GM23338 (cell line): ENCODE data around the gene DCAF6. TPM values are rescaled to one million over a fixed set of nuclear protein-coding genes. Genes with fewer than 3 reads are reported as not detected.

ENCODE experiments used
- ATAC-seq: fragments of 200-7000 bp; cut with Tn5 transposase; 3 replicates; pipeline ENCODE4 v1.9.1; 2020
- DNase-seq: peaks from one replicate; pipeline ENCODE4 v3.0.0-alpha.2; 2015; ENCODE audit warnings: low spot score
- H2AFZ ChIP-seq: fragments of 200-600 bp; sonication (generic); 2 replicates; pipeline ENCODE4 v1.8.0; 2016; ENCODE audit warnings: antibody characterized with exemption, mild to moderate bottlenecking, moderate library complexity
- H3F3A ChIP-seq: fragments of 200-600 bp; sonication (generic); replicated peaks from 2 replicates; pipeline ENCODE4 v1.8.0; 2017; ENCODE audit warnings: antibody characterized with exemption, mixed run types, low read depth
- H3K27ac ChIP-seq: fragments of 200-600 bp; sonication (generic); 2 replicates; pipeline ENCODE4 v1.6.1; 2016; ENCODE audit warnings: low read depth
- H3K27me3 ChIP-seq: fragments of 200-600 bp; sonication (generic); 2 replicates; pipeline ENCODE4 v1.8.0; 2016; ENCODE audit warnings: mild to moderate bottlenecking, mixed run types, moderate library complexity; ENCODE audit not compliant: insufficient read depth
- H3K36me3 ChIP-seq: fragments of 200-600 bp; sonication (generic); 2 replicates; pipeline ENCODE4 v1.8.0; 2016; ENCODE audit warnings: mild to moderate bottlenecking; ENCODE audit not compliant: insufficient read depth
- H3K4me1 ChIP-seq: fragments of 200-600 bp; sonication (generic); 2 replicates; pipeline ENCODE4 v1.8.0; 2016; ENCODE audit warnings: mild to moderate bottlenecking, moderate library complexity; ENCODE audit not compliant: insufficient read depth
- H3K4me2 ChIP-seq: fragments of 200-600 bp; sonication (generic); 2 replicates; pipeline ENCODE4 v1.7.1; 2017; ENCODE audit warnings: mixed run types
- H3K4me3 ChIP-seq: fragments of 200-600 bp; sonication (generic); 2 replicates; pipeline ENCODE4 v1.6.1; 2016; ENCODE audit warnings: mixed run types
- H3K79me2 ChIP-seq: fragments of 200-600 bp; sonication (generic); replicated peaks from 2 replicates; pipeline ENCODE4 v1.8.0; 2017; ENCODE audit warnings: mild to moderate bottlenecking; ENCODE audit not compliant: insufficient read depth
- H3K9me2 ChIP-seq: fragments of 200-600 bp; sonication (generic); 2 replicates; pipeline ENCODE4 v1.8.0; 2017; ENCODE audit not compliant: insufficient read depth
- H4K20me1 ChIP-seq: fragments of 200-600 bp; sonication (generic); replicated peaks from 2 replicates; pipeline ENCODE4 v1.8.0; 2017; ENCODE audit warnings: mild to moderate bottlenecking; ENCODE audit not compliant: insufficient read depth
- H3K27ac Mint-ChIP-seq: 2 replicates; pipeline ENCODE4 v1.8.0; 2020; ENCODE audit warnings: inconsistent platforms, mild to moderate bottlenecking, moderate library complexity, mixed read lengths
- H3K27me3 Mint-ChIP-seq: 3 replicates; pipeline ENCODE4 v1.8.0; 2022; ENCODE audit warnings: low read depth, mild to moderate bottlenecking, moderate library complexity, mixed read lengths, inconsistent platforms; ENCODE audit not compliant: insufficient read depth, poor library complexity
- H3K36me3 Mint-ChIP-seq: 3 replicates; pipeline ENCODE4 v1.8.0; 2021; ENCODE audit warnings: low read depth, mild to moderate bottlenecking, inconsistent platforms, moderate library complexity, mixed read lengths
- H3K4me1 Mint-ChIP-seq: 3 replicates; pipeline ENCODE4 v1.8.0; 2020; ENCODE audit warnings: mild to moderate bottlenecking, inconsistent platforms, mixed read lengths
- H3K4me3 Mint-ChIP-seq: 3 replicates; pipeline ENCODE4 v1.8.0; 2021; ENCODE audit warnings: moderate library complexity, mild to moderate bottlenecking, inconsistent platforms, mixed read lengths
- H3K9me3 Mint-ChIP-seq: 3 replicates; pipeline ENCODE4 v1.8.0; 2020; ENCODE audit warnings: moderate library complexity, mild to moderate bottlenecking, inconsistent platforms, mixed read lengths
- CREB1 ChIP-seq: fragments of 250-450 bp; sonication (Bioruptor Pico); IDR thresholded peaks from 2 replicates; pipeline ENCODE4 v1.5.0; 2020; ENCODE audit warnings: low read depth, mild to moderate bottlenecking, moderate library complexity
- EZH2 ChIP-seq: fragments of 200-600 bp; sonication (generic); IDR thresholded peaks from one replicate; pipeline ENCODE4 v1.8.0; 2017; ENCODE audit warnings: antibody characterized with exemption, mild to moderate bottlenecking, low read depth; ENCODE audit not compliant: unreplicated experiment
- EZH2phosphoT487 ChIP-seq: fragments of 200-600 bp; sonication (generic); IDR thresholded peaks from one replicate; pipeline ENCODE4 v1.8.1; 2018; ENCODE audit warnings: antibody characterized with exemption; ENCODE audit not compliant: unreplicated experiment
- JUNB ChIP-seq: IDR thresholded peaks from one replicate; pipeline ENCODE4 v1.6.1; 2016; ENCODE audit warnings: antibody characterized with exemption; ENCODE audit not compliant: unreplicated experiment
- NANOG ChIP-seq: IDR thresholded peaks from 2 replicates; pipeline ENCODE4 v1.6.1; 2016; ENCODE audit warnings: antibody characterized with exemption, borderline replicate concordance
- POLR2AphosphoS5 ChIP-seq: IDR thresholded peaks from 2 replicates; pipeline ENCODE4 v1.6.1; 2016; ENCODE audit warnings: antibody characterized with exemption, low read depth
- STAT1 ChIP-seq: IDR thresholded peaks from one replicate; pipeline ENCODE4 v1.6.1; 2016; ENCODE audit warnings: antibody characterized with exemption; ENCODE audit not compliant: unreplicated experiment
- ZNF114 ChIP-seq: fragments of 250-450 bp; sonication (Bioruptor Pico); IDR thresholded peaks from 2 replicates; pipeline ENCODE4 v1.5.0; 2020; ENCODE audit warnings: mild to moderate bottlenecking, moderate library complexity
- ZNF331 ChIP-seq: fragments of 250-450 bp; sonication (Bioruptor Pico); IDR thresholded peaks from 2 replicates; pipeline ENCODE4 v1.5.0; 2020; ENCODE audit warnings: low read depth, mild to moderate bottlenecking, moderate library complexity
- ZNF462 ChIP-seq: fragments of 250-450 bp; sonication (Bioruptor Pico); IDR thresholded peaks from 2 replicates; pipeline ENCODE4 v1.5.0; 2020; ENCODE audit warnings: mild to moderate bottlenecking, moderate library complexity
- polyA plus RNA-seq: library from polyadenylated mRNA; unstranded; fragments of >200 nt; fragmentation: Nextera tagmentation; extraction: Ambion mirVana; gene quantifications from 2 replicates; pipeline ENCODE4 v1.2.1, GENCODE V29; 2016
- total RNA-seq: library from RNA; depleted of rRNA; stranded (reverse); fragments of >200 nt; shearing (Covaris generic); gene quantifications from 2 replicates; pipeline ENCODE4 v1.2.3, GENCODE V29; 2014
- TF ChIP-seq, protein P1 (sequence below): IDR thresholded peaks from one replicate; pipeline ENCODE4 v1.6.1; 2018; ENCODE audit warnings: antibody characterized with exemption; ENCODE audit not compliant: unreplicated experiment
- TF ChIP-seq, protein P2 (sequence below): IDR thresholded peaks from 2 replicates; pipeline ENCODE4 v1.6.1; 2016; ENCODE audit warnings: antibody characterized with exemption
- TF ChIP-seq, protein P3 (sequence below), 2 experiments: fragments of 200-600 bp in 1 of 2; sonication (generic) in 1 of 2; conservative IDR thresholded peaks; 2 replicates each; pipeline versions ENCODE4 v1.5.1 to v1.6.1; 2016 to 2017; ENCODE audit warnings: antibody characterized with exemption in 2 of 2, low read depth in 2 of 2, mild to moderate bottlenecking in 2 of 2, moderate library complexity in 1 of 2

DCAF6 gene
- total and polyA plus RNA-seq, 2 experiments from 2014 or later, result 18.6 to 27.3 TPM

- Mint-ChIP-seq H3K27me3 (no peaks in the 10 kb centered on the region), H3K27ac (no peak overlapping the region), H3K4me1 (peaks cover 19% of the 10 kb centered on the region), H3K36me3 (peaks cover 2% of the 10 kb centered on the region; the same call in 1 of the 3 replicates), H3K4me3 (no peak overlapping the region), H3K9me3 (peaks cover 4% of the 10 kb centered on the region)
- Histone ChIP-seq H3K36me3 (no peaks in the 10 kb centered on the region), H3K4me2 (no peak overlapping the region), H3K4me1 (peaks cover 27% of the 10 kb centered on the region), H3K27ac (no peak overlapping the region), H4K20me1 (no peaks in the 10 kb centered on the region), H3F3A (no peaks in the 10 kb centered on the region), H3K79me2 (no peaks in the 10 kb centered on the region), H3K9me2 (no peaks in the 10 kb centered on the region), H3K27me3 (no peaks in the 10 kb centered on the region), H2AFZ (no peak overlapping the region), H3K4me3 (no peak overlapping the region)
- DNase-seq (no peak), ATAC-seq (no peak)
- TF ChIP-seq, protein P1, sequence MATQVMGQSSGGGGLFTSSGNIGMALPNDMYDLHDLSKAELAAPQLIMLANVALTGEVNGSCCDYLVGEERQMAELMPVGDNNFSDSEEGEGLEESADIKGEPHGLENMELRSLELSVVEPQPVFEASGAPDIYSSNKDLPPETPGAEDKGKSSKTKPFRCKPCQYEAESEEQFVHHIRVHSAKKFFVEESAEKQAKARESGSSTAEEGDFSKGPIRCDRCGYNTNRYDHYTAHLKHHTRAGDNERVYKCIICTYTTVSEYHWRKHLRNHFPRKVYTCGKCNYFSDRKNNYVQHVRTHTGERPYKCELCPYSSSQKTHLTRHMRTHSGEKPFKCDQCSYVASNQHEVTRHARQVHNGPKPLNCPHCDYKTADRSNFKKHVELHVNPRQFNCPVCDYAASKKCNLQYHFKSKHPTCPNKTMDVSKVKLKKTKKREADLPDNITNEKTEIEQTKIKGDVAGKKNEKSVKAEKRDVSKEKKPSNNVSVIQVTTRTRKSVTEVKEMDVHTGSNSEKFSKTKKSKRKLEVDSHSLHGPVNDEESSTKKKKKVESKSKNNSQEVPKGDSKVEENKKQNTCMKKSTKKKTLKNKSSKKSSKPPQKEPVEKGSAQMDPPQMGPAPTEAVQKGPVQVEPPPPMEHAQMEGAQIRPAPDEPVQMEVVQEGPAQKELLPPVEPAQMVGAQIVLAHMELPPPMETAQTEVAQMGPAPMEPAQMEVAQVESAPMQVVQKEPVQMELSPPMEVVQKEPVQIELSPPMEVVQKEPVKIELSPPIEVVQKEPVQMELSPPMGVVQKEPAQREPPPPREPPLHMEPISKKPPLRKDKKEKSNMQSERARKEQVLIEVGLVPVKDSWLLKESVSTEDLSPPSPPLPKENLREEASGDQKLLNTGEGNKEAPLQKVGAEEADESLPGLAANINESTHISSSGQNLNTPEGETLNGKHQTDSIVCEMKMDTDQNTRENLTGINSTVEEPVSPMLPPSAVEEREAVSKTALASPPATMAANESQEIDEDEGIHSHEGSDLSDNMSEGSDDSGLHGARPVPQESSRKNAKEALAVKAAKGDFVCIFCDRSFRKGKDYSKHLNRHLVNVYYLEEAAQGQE, result no peak
- TF ChIP-seq ZNF462 (CRISPR knock-in tag) (no peak), ZNF331 (no peak), ZNF114 (CRISPR knock-in tag) (no peak), EZH2phosphoT487 (no peak), CREB1 (CRISPR knock-in tag) (no peak), NANOG (no peak), POLR2AphosphoS5 (no peak), JUNB (no peak), EZH2 (no peak), STAT1 (no peak)
- TF ChIP-seq, protein P2, sequence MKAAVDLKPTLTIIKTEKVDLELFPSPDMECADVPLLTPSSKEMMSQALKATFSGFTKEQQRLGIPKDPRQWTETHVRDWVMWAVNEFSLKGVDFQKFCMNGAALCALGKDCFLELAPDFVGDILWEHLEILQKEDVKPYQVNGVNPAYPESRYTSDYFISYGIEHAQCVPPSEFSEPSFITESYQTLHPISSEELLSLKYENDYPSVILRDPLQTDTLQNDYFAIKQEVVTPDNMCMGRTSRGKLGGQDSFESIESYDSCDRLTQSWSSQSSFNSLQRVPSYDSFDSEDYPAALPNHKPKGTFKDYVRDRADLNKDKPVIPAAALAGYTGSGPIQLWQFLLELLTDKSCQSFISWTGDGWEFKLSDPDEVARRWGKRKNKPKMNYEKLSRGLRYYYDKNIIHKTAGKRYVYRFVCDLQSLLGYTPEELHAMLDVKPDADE, result no peak
- TF ChIP-seq, protein P3, sequence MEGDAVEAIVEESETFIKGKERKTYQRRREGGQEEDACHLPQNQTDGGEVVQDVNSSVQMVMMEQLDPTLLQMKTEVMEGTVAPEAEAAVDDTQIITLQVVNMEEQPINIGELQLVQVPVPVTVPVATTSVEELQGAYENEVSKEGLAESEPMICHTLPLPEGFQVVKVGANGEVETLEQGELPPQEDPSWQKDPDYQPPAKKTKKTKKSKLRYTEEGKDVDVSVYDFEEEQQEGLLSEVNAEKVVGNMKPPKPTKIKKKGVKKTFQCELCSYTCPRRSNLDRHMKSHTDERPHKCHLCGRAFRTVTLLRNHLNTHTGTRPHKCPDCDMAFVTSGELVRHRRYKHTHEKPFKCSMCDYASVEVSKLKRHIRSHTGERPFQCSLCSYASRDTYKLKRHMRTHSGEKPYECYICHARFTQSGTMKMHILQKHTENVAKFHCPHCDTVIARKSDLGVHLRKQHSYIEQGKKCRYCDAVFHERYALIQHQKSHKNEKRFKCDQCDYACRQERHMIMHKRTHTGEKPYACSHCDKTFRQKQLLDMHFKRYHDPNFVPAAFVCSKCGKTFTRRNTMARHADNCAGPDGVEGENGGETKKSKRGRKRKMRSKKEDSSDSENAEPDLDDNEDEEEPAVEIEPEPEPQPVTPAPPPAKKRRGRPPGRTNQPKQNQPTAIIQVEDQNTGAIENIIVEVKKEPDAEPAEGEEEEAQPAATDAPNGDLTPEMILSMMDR (conservative IDR thresholded peaks at IDR 0.05; ENCODE audit: low read depth in 2 of 2), result no peak
Measured at GRCh38 chr1:167915569-167915968, 20.9 kb upstream of the DCAF6 start.
